ENCODE results near the gene CD151.

Gene CD151

GRCh38 chr11:819129-819931 lies 13.4 kb upstream of the CD151 start:
- TF ChIP-seq CTCF (conservative IDR thresholded peaks at IDR 0.05) = peak; percentile 17; the same call in 1 of the 2 replicates
- peak overlapping the region; percentile 95 for H3K27ac ChIP-seq

- TF ChIP-seq CTCF (conservative IDR thresholded peaks at IDR 0.05) = no peak
- peak overlapping the region; percentile 95 for H3K27ac ChIP-seq
These were observed 12.7 kb upstream of the CD151 start for GRCh38 chr11:819943-820649.

- TF ChIP-seq CTCF (conservative IDR thresholded peaks at IDR 0.05) = no peak
- peak overlapping the region; percentile 95 for H3K27ac ChIP-seq
These were observed 11.9 kb upstream of the CD151 start for GRCh38 chr11:820655-821511.

- peak overlapping the region; percentile 95 for H3K27ac ChIP-seq
- no peak for TF ChIP-seq CTCF (conservative IDR thresholded peaks at IDR 0.05)
These were observed 11.0 kb upstream of the CD151 start for GRCh38 chr11:821512-822371.

DNA sequence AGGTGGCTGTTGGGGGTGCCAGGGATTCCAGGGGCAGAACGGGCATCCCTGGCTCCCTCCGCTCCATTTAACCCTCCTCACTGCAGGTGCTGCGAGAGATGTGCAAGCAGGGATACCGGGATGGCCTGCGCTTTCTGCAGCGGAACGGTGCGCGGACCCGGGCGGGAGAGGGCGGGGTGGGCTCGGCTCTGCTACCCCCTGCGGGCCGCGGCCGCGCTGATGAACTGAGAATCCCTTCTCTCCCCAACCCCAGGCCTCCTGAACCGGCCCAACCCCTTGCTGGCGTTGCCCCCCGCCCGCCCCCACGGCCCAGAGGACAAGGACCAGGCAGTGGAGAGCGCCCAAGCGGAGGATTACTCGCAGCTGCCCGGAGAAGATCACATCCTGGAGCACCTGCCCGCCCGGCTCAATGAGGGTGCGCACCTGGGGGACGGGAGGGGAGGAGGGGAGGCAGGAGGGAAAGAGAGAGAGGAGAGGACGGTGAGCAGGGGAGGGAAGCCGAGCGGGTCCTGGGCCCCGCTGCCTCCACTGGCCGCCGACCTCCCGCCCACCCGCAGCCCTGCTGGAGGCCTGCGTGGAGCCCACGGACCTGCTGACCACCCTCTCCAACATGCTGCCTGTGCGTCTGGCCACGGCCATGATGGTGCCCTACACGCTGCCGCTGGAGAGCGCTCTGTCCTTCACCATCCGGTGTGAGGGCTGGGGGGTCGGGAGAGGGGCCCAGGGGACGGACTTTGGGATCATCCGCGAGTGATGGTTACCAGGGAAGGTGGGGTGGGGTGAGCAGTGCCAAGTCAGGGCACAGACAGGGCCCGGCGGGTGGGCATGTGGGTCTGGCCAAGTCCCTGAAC lies 9.1 kb upstream of the CD151 start:
- peak overlapping the region; percentile 95 for H3K27ac ChIP-seq
- no peak for TF ChIP-seq CTCF (conservative IDR thresholded peaks at IDR 0.05)

GRCh38 chr11:824292-824880 lies 8.4 kb upstream of the CD151 start:
- peak overlapping the region; percentile 95 for H3K27ac ChIP-seq
- TF ChIP-seq CTCF (conservative IDR thresholded peaks at IDR 0.05) = no peak

Measured in VCaP (cell line).